Activated naive CD4-positive, alpha-beta T cell treated with anti-CD3 and anti-CD28 coated beads, Interleukin-2, amount 50 U/mL, for 24 hours (primary cell): ENCODE measurements around the gene PXDN.

Source experiments
- H3K27ac Mint-ChIP-seq: one replicate; pipeline ENCODE4 v1.8.0; 2021; ENCODE audit warnings: mild to moderate bottlenecking, mixed read lengths
- H3K27me3 Mint-ChIP-seq: one replicate; pipeline ENCODE4 v1.8.0; 2021; ENCODE audit warnings: mixed read lengths
- H3K36me3 Mint-ChIP-seq: one replicate; pipeline ENCODE4 v1.8.0; 2021; ENCODE audit warnings: mixed read lengths
- H3K4me1 Mint-ChIP-seq: one replicate; pipeline ENCODE4 v1.8.0; 2021; ENCODE audit warnings: mixed read lengths
- H3K4me3 Mint-ChIP-seq: one replicate; pipeline ENCODE4 v1.8.0; 2021; ENCODE audit warnings: mild to moderate bottlenecking, mixed read lengths
- H3K9me3 Mint-ChIP-seq: one replicate; pipeline ENCODE4 v1.8.0; 2021; ENCODE audit warnings: mixed read lengths

Gene PXDN

GRCh38 chr2:1750933-1751766 is 6.8 kb upstream of the PXDN start:
- peaks cover 10% of the 10 kb centered on the region for H3K27me3 Mint-ChIP-seq
- no peak overlapping the region for H3K27ac Mint-ChIP-seq
- H3K4me1 Mint-ChIP-seq, result no peaks in the 10 kb centered on the region
- no peaks in the 10 kb centered on the region for H3K36me3 Mint-ChIP-seq
- no peak overlapping the region for H3K4me3 Mint-ChIP-seq
- H3K9me3 Mint-ChIP-seq, result no peaks in the 10 kb centered on the region

- Mint-ChIP-seq H3K4me1 (no peaks in the 10 kb centered on the region), H3K36me3 (no peaks in the 10 kb centered on the region), H3K4me3 (no peak overlapping the region), H3K9me3 (no peaks in the 10 kb centered on the region), H3K27me3 (peaks cover 16% of the 10 kb centered on the region), H3K27ac (no peak overlapping the region)
These were observed 6.1 kb upstream of the PXDN start for GRCh38 chr2:1750270-1750932.

DNA sequence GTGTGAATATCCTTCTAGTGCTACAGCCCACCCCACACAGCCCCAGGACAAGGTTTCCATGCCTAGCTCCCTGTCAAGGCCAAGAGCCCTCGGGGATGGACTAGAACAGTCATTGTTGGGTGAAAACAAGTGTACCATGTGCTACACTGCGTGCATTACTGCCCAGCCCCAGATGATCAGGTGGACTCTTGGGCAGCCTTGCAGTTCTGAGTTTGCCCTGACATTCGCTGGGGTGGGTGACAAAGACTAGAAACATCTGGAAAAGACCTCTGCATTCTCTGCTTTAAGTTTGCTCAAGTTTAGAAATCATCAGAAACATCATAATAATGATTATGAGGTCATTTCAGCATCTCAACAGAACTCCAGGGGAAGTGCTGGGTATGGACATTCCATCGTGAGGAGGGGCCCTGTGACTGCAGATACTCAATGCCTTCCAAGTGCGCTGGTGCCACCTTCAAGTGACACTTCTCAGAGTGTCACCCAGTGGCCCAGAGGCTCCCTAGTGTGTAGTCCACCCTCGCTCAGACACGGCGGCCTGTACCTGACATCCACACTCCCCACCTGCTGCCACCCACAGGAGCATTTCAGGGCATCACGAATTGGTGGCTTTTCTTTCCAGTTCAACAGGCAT is 5.3 kb upstream of the PXDN start:
- no peaks in the 10 kb centered on the region for H3K36me3 Mint-ChIP-seq
- H3K27ac Mint-ChIP-seq, result no peak overlapping the region
- no peaks in the 10 kb centered on the region for H3K9me3 Mint-ChIP-seq
- no peak overlapping the region for H3K4me3 Mint-ChIP-seq
- H3K27me3 Mint-ChIP-seq, result peaks cover 21% of the 10 kb centered on the region
- H3K4me1 Mint-ChIP-seq, result peaks cover 3% of the 10 kb centered on the region

DNA sequence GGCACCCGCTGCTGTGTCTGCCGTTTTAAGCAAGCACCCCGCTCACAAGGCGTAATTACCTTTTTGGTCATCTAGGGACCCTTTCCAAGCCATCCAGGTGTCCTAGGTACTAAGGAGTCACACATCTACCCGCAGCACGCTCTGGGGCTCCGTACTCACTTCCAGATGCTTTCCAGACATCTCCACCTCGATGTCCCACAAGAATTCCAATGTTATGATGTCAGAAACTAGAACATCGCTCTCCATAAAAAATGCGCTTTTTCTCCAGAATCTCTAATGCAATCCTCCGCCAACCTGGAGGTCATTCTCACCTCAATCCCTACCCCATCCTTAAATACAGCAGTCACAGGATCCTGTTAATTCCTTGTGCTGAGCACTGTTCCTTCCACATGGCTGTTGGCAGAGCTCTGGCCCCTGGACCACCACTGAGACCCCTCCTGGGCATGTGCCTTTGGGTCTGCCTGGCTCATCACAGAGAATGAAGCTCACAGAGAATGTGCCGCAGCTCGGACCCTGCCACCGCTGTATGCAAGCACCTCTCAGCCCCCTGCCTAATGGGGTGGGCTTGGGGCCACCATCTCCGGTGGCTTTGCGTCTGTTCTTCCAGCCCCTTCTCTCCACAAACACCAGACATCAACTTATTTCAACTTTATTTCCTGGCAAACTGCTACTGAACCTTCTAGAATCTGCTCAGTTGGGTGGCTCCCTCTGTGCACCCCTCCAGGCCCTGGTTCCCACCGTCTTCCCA is 4.6 kb upstream of the PXDN start:
- H3K36me3 Mint-ChIP-seq, result no peaks in the 10 kb centered on the region
- H3K27ac Mint-ChIP-seq, result no peak overlapping the region
- H3K27me3 Mint-ChIP-seq, result peaks cover 21% of the 10 kb centered on the region
- no peak overlapping the region for H3K4me3 Mint-ChIP-seq
- peaks cover 3% of the 10 kb centered on the region for H3K4me1 Mint-ChIP-seq
- H3K9me3 Mint-ChIP-seq, result no peaks in the 10 kb centered on the region

DNA sequence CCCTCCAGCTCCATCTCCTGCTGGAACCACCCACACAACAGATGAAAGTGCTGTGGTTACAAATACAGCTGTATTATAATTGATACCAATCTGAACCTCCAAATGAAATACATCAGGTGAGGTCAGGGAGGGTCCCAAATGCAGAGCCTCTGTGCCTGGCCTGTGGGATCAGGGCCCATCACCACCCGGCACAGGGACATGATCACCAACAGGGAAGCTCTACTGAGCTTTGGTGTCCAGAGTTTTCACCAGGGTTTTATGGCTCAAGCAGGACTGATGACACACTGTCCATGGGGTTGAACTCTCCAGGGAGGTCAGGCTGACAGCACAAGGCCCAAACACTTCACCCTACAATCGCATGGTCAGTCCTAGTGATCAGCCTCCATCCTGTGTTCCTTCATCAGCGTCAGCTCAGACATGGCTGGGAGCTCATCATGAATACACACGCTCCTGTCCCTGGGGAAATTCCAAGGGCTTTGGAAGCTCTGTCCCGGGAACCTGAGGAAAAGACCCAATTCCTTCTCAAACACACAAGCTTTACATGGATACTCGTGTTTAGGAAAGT is 3.9 kb upstream of the PXDN start:
- Mint-ChIP-seq H3K36me3 (no peaks in the 10 kb centered on the region), H3K4me1 (peaks cover 3% of the 10 kb centered on the region), H3K4me3 (no peak overlapping the region), H3K9me3 (no peaks in the 10 kb centered on the region), H3K27ac (no peak overlapping the region), H3K27me3 (peaks cover 21% of the 10 kb centered on the region)

- peaks cover 3% of the 10 kb centered on the region for H3K4me1 Mint-ChIP-seq
- H3K36me3 Mint-ChIP-seq, result no peaks in the 10 kb centered on the region
- no peak overlapping the region for H3K27ac Mint-ChIP-seq
- H3K4me3 Mint-ChIP-seq, result no peak overlapping the region
- H3K9me3 Mint-ChIP-seq, result no peaks in the 10 kb centered on the region
- H3K27me3 Mint-ChIP-seq, result peaks cover 24% of the 10 kb centered on the region
These were observed 3.0 kb upstream of the PXDN start for GRCh38 chr2:1747065-1747941.

DNA sequence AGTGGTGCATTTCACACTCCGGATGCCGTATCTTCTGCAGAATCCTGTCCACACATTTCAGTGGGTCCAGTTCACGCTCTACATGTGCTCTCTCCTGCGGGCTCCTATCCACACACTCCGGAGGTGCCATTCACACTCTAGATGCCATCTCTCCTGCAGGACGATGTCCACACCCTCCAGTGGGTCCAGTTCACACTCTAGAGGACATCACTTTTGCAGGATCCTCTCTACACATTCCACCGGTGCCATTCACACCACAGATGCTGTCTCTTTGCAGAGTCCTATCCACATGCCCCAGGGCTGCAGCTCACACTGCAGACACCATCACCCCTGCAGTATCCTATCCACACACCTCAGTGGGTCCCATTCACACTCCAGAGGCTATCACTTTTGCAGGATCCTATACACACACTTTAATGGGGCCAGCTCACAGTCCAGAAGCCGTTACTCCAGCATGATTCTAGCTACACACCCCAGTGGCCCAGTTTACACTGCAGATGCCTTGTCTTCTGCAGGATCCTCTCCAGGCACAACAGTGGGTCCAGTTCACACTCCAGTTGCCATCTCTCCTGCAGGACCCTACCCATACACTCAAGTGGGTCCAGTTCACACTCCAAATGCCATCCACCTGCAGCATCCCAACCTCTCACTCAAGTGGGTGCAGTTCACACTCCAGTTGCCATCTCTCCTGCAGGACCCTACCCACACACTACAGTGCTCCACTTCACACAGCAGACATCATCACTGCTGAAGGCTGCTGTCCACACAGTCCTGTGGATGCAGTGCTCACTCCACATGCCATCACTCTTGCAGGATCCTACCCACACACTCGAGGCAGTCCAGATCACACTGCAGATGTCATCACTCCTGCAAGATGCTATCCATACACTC is 2.1 kb upstream of the PXDN start:
- peaks cover 29% of the 10 kb centered on the region for H3K27me3 Mint-ChIP-seq

DNA sequence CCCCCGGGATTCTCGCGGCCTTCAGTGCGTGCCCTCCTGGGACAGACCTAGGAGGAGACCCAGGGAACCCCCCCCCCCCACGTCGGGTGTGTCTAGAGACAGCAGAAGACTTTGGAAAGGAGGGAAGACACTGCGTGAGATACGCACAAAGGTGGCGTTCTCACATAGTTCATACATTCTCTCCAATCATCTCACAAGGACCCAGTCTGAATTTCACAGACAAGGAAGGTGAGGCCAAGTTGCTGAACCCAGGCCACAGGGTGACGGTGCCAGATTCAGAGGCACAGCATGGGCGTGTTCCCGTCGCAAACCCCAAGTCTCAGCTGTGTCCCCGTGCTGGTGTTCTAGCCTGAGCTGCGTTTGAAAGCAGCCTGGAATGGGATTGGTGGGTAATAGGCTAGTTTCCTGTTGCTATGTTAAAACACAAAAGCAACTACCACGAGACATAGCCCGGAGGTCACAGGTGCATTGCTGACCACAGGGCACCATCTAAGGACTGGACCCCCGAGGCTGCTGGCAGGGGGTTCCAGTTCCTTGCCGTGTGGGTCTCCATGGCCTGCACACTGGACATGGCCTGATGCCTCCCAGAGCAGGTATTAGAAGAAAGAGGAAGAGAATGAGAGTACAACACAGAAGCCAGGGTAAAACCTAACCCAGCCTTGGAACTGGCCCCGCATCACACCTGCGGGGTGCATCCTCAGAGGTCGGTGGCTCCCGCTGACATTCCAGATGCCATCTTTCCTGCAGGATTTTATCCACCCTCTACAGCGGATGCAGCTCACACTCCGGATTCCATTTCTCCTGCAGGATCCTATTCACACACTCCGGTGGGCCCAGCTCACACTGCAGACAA is 1.1 kb upstream of the PXDN start:
- Mint-ChIP-seq H3K36me3 (no peaks in the 10 kb centered on the region), H3K9me3 (no peaks in the 10 kb centered on the region), H3K27me3 (peaks cover 30% of the 10 kb centered on the region), H3K4me1 (peaks cover 3% of the 10 kb centered on the region), H3K4me3 (peak overlapping the region; percentile 53), H3K27ac (no peak overlapping the region)

More for the DNA sequence above, 2.1 kb upstream of the PXDN start:
- H3K4me1 Mint-ChIP-seq, result peaks cover 3% of the 10 kb centered on the region
- H3K9me3 Mint-ChIP-seq, result no peaks in the 10 kb centered on the region
- no peak overlapping the region for H3K4me3 Mint-ChIP-seq
- H3K36me3 Mint-ChIP-seq, result no peaks in the 10 kb centered on the region
- no peak overlapping the region for H3K27ac Mint-ChIP-seq

GRCh38 chr2:1744151-1744445 is 217 bp downstream of the PXDN start:
- peaks cover 3% of the 10 kb centered on the region for H3K4me1 Mint-ChIP-seq
- H3K36me3 Mint-ChIP-seq, result no peaks in the 10 kb centered on the region
- no peak overlapping the region for H3K4me3 Mint-ChIP-seq
- no peaks in the 10 kb centered on the region for H3K9me3 Mint-ChIP-seq
- H3K27me3 Mint-ChIP-seq, result peaks cover 30% of the 10 kb centered on the region
- H3K27ac Mint-ChIP-seq, result no peak overlapping the region

DNA sequence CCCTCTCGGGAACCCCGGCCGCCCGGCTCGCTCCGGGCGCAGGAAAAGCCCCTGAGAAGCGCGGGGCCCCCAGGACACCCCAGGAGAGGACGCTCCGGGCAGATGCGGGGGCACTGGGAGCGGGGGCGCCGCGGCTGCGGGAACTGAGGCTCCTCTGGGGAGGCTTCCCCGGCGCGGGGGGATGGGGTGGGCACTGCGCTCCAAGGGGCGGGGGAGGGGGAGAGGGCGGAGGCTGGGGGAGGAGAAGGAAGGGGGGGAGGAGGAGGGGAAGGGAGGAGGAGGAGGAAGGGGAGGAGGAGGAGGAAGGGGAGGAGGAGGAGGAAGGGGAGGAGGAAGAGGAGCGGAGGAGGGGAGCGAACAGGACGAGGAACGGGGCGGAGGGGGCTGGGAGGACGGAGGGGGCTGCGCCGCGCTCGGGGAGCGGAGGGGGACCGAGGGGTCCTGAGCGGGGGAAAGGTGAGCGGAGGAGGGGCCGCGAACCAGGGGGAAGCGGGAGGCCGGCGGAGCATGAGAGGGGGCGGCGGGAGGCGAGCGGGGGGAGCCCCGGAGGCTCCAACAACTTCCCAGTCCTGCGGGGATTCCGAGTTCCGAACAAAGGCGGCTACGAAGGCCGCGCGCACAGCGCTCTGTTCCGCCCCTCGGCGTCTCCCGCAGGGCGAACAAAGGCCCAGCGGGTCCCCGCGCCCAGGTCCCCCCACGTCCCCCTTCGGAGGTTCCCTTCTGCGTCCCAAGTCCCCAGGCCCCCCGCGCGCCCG is 742 bp downstream of the PXDN start:
- Mint-ChIP-seq H3K27ac (no peak overlapping the region), H3K27me3 (peaks cover 30% of the 10 kb centered on the region), H3K4me1 (peaks cover 3% of the 10 kb centered on the region), H3K36me3 (no peaks in the 10 kb centered on the region), H3K9me3 (no peaks in the 10 kb centered on the region), H3K4me3 (no peak overlapping the region)

GRCh38 chr2:1742681-1743395 is 1.5 kb downstream of the PXDN start:
- Mint-ChIP-seq H3K4me1 (peaks cover 3% of the 10 kb centered on the region), H3K27ac (no peak overlapping the region), H3K4me3 (peak overlapping the region; percentile 65), H3K36me3 (no peaks in the 10 kb centered on the region), H3K9me3 (no peaks in the 10 kb centered on the region), H3K27me3 (peaks cover 30% of the 10 kb centered on the region)

GRCh38 chr2:1742301-1742680 is 2.0 kb downstream of the PXDN start:
- Mint-ChIP-seq H3K4me1 (peaks cover 3% of the 10 kb centered on the region), H3K27me3 (peaks cover 30% of the 10 kb centered on the region), H3K36me3 (no peaks in the 10 kb centered on the region), H3K4me3 (no peak overlapping the region), H3K27ac (no peak overlapping the region), H3K9me3 (no peaks in the 10 kb centered on the region)
